ENCODE data around the gene TMEM147.

The TMEM147 gene

DNA sequence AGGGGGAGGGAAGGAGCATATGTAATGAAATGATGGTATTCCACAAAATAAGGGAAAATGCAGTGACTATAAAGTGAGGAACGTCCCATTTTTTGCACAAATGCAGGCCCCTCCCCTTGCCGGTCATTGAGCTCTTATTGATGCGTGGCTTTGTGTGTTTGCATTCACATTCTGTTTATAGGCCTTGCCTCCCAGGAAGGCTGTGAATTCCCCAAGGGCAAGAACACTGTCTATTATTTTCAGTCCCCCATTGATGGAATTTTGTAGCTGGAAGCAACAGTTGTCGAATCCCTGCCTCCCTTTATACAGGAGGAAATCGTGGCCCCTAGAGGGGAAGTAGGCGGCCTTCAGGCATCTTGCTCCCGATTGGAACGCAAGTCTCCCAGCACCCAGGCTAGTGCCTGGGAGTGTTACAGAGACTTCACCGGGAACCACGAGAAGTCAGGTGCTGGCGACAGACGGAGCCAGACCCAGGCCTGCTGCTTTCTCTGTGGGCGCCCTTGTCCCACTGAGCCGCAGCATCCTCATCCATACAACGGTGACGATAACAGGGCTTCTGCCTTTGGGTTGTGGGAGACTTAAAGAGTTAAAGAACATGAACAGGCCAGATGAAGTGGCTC is 24.2 kb upstream of the TMEM147 start:
- DNase-seq, result no peak

DNA sequence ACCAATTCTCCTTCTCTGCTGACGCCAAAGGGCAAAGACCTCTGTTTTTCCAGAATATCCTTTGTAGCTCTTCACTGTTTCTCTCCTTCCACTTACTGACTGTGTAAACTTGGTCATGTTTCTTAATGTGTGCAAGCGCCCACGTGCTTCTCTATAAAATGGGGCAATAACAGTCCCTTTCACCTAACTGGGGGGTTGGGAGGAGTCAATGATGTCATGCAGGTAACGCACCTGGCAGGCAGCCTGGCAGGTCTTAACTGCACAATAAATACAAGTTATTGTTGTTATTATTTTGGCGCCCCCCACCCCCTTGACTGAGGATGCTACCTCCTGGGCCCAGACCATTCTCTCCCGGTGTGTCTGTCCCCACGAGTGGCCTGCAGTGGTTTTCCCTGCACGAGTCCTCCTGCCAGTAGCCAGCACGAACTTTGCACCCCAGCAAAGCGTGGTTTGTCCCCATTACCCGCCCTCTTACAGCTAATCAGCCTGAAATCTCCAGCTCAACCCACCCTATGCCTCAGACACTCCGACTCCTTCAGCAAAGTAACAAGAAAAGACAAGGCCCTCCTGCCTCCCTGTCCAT is 22.6 kb upstream of the TMEM147 start:
- no peak for DNase-seq

GRCh38 chr19:35524181-35524837 is 21.1 kb upstream of the TMEM147 start:
- DNase-seq, result no peak

DNA sequence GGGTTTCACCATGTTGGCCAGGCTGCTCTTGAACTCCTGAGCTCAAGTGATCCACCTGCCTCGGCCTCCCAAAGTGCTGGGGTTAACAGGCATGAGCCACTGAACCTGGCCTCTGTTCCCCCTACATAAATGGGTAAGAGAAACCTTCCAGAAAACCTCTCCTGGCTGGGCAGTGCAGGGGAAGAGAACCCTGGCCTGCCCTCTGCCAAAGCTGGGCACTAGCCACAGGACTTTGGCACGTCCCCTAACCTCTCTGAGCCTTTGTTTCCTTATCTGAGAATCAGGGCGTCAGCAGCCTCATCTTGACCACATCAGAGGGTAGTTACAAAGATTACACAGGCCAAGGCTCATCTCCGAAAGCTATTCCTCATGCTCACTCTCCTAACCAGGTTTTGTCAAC is 19.6 kb upstream of the TMEM147 start:
- DNase-seq, result no peak

- DNase-seq, result no peak
These were observed 17.0 kb upstream of the TMEM147 start, which contains the start of gene SBSN for GRCh38 chr19:35528218-35529038. Gene SBSN, minus strand, starts transcription at chr19:35528311. Its CDS starts 30 bp downstream, at chr19:35528281.

- no peak for DNase-seq
These were observed 15.9 kb upstream of the TMEM147 start for GRCh38 chr19:35529241-35530218.

- no peak for DNase-seq
These were observed 14.1 kb upstream of the TMEM147 start for GRCh38 chr19:35531291-35531690.

DNA sequence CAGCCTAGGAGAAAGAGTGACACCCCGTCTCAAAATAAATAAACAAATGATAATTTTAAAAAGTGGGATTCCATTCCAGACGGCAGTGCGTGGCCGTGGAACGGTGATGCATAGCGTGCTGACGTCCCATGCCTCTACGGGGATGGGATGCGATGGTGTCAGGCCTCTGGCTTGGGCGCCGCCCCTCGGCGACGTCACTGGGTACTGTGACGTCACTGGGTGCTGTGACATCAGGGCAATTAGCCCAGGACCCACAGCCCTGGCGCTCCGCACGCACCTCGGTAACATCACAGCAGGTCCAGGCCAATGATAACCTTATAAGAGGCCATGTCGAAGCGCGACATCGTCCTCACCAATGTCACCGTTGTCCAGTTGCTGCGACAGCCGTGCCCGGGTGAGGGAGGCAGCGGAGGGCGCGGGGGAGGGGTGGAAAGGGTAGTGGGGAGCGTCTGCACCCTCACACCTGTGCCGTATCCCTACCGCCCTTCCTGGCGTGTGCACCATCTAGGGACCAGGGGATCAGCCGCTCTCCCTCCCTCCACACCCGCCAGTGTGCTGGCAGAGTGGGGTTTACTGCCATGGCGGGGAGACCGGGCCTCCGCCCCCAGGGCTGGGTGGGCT is 12.1 kb upstream of the TMEM147 start, which contains the start of gene GAPDHS:
GAPDHS (plus strand) TSS at position 256 of the 621 bp plus-strand sequence; CDS start at position 328, 72 bp downstream.
- DNase-seq, result no peak

DNA sequence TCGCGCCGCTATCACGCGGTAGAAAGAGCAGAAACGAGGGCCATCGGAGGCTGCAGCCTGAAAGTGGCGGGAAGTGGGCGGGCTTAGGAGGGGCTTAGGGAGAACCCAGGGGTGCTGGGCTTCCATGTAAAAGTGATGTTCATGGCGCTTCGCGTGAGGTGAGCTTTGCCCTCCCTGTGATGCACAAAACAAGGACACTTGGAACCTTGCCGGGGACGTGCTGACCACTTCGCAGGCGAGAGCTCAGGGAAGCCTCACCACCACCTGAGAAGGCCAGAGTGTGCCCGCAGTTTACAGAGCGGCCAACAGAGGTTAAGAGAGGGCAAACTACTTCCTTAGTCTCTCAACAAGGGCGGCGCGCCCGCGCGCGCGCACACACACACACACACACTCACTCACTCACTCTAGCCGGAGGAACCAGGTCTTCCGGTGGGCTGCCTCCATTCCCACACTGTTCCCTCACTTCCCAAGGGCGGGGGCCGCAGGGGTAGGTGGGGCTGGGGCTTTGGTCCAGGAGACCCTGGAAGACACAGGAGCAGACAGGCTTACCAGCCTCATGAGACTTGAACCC is 11.5 kb upstream of the TMEM147 start:
- DNase-seq, result no peak

DNA sequence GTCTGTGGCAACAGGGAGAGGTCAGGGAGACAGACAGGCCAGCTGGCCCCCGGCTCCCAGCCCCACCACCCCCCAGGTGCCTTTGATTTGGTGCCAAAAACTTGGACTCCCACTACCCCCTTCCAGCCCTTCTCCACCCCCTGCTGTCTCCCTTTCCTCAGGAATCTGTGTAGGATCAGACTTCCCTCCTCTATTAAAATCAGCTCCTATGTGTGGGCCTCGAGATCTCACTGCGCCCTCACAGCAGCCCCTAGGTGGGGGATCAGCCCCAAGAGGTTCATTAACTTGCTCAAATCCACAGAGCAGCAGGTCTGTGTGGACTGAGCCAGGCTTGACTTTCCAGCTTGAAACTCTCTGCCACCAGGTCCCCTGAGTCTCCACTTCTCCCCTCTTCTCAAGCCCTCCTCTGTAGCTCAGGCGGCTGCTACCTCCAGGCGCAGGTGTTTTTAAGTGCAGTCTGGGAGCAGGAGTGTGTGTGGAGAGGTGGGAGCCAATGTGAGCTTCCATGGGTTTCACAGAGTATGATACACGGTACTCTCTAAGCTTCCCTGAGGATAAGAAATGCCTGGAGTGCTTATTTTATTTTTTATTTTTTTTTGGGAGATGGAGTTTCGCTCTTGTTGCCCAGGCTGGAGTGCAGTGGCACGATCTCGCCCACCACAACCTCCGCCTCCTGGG is 10.5 kb upstream of the TMEM147 start:
- no peak for DNase-seq

- DNase-seq, result no peak
These were observed 6.1 kb upstream of the TMEM147 start for GRCh38 chr19:35539314-35539713.

DNA sequence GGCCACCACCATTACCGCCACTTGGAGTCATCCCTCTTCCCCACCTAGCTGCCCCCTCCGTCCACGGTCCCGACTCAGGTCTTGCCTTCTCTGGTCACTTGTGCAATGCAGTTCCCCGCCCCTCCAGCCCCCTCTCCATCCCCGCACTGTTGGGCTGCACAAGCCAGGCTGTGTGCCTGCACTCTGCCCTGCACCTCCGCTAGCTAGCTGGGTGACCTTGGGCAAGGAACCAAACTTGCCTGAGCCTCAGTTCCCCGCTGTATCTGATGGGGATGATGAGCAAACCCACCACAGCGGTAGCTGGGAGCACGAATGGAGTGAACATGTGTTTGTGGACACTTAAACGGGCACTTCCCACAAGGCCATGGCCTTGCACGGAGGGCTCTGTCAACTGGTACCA is 5.6 kb upstream of the TMEM147 start:
- no peak for DNase-seq

GRCh38 chr19:35540356-35540927 is 5.0 kb upstream of the TMEM147 start:
- no peak for DNase-seq

DNA sequence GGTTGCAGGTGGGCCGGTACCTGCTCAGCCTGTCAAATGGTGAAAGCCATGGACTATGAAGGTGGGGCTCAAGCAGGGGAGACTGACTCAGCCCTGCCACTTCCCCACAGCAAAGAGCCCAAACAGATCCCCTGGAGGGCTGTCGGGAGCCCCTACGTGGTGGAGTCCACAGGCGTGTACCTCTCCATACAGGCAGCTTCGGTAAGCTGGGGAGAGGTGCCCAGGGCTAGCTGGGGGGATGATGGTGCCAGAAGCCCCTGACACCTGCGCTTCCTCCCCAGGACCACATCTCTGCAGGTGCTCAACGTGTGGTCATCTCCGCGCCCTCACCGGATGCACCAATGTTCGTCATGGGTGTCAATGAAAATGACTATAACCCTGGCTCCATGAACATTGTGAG is 3.2 kb upstream of the TMEM147 start:
- no peak for DNase-seq

GRCh38 chr19:35543280-35544109 is 1.9 kb upstream of the TMEM147 start:
- no peak for DNase-seq

DNA sequence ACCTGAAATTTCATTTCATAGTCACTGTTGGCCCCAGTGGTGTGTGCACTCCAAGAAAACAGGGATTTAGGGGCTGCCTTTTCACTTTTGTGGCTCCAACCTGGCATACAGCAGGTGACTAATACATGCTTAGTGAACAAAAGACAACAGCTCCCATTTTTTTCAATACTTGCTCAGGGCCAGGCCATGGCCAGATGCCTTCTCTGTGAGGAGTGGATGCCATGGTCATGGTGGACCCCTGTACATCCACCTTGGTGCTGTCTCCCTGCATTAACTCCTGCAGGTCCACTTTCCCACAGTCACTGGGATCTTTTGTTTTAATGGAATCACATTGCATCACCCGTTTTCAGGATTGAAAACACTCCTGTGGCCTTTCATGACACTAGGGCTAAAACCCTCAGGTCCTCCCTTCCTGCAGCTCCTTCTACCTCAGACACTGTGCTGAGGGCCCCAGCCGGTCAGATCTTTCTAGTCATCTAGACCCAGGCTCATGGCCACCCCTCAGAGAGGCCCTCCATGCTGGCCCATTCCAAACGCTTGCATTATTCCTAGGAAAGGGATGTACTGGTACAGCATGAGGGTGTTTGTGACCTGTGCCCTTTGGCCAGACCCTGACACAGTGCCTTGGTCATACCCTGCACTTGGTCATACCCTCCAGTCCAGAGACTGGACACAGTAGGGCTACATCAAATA is 1.2 kb upstream of the TMEM147 start:
- DNase-seq, result no peak

GRCh38 chr19:35545855-35546381 is 492 bp downstream of the TMEM147 start:
- no peak for DNase-seq

DNA sequence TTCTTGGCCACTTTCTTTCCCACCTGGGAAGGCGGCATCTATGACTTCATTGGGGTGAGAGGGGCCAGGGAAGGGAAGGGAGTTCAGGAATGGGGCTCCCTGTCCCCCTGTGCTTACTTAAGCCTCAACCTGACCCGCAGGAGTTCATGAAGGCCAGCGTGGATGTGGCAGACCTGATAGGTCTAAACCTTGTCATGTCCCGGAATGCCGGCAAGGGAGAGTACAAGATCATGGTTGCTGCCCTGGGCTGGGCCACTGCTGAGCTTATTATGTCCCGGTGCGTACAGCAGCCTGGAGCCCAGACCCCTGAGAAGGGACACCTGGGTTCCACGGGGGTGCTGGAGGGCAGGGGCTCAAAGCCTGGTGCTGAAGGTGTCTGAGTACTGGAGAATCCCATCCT is 1.1 kb downstream of the TMEM147 start:
- DNase-seq, result no peak

All from right forelimb (tissue), 1 donor.